HG03558 (cell line): ENCODE measurements around the gene CCL18.
"Not testable (repeated sequence)": the region's sequence is repeated elsewhere in the genome, so short reads cannot be mapped to it uniquely, and the experiment has no call there.

Experiments
- ATAC-seq: cut with Tn5 transposase; IDR thresholded peaks from one replicate; pipeline ENCODE4 v1.9.1; 2021; ENCODE audit warnings: moderate number of reproducible peaks; ENCODE audit not compliant: unreplicated experiment; ENCODE audit errors: extremely low read depth

CCL18 gene, protein sequence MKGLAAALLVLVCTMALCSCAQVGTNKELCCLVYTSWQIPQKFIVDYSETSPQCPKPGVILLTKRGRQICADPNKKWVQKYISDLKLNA

DNA sequence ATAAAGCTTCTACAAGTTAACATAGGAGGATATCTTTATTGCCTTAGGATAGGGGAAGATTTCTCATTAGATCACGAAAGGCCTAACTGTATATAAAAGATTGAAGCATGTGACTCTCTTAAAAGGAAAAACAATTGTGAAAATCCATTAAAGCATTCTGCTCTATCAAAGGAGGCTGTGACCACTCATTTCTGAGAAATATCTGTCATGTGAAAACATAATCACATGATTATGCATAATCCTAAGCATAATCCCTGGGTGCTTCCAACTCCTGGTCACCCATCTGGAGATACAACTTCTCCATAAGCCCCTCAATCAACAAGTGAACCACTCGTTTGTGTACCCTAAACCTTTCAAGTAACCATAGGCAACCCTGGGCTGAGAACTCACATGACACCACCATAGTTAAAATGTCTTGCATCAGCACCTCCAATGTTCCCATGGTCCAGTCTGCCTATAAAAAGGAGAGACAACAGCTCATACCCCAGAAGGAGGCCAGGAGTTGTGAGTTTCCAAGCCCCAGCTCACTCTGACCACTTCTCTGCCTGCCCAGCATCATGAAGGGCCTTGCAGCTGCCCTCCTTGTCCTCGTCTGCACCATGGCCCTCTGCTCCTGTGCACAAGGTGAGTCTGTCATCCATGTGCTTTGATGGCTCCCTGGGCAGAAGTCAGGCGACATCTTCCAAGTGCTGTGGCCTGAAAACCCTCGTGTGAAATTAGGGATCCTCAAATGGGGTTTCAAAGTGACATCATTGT is at the start of gene CCL18:
Gene CCL18 (plus strand): TSS at position 487 of the 756 bp plus-strand sequence. CDS start 71 bp downstream, at position 558.
- no peak for ATAC-seq

DNA sequence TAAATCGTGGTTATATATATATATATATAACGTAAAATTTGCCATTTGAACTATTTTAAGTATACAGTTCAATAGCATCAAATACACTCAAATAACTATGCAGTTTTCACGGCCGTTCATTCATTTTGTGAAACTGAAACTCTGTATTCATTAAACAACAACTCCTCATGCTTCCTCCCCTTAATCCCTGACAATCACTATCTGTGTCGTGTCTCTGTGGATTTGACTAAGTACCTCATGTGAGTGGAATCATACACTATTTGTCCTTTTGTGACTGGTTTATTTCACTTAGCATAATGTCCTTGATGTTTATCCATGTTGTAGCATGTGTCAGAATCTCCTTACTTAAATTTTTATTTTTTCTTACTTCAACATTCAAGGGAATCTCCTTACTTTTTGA is 49.1 kb upstream of the CCL18 start:
- no peak for ATAC-seq

DNA sequence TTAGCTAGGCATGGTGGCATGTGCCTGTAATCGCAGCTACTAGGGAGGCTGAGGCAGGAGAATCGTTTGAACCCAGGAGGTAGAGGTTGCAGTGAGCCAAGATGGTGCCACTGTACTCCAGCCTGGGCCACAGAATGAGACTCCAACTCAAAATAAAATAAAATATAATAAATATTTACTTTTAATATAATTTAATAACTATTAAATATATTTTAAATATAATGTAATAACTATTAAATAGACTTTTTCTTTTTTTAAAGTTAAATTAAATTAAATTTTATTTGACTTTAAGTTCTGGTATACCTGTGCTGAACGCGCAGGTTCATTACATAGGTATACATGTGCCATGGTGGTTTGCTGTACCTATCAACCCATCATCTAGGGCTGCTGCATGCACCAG is 48.2 kb upstream of the CCL18 start:
- not testable (repeated sequence) for ATAC-seq

DNA sequence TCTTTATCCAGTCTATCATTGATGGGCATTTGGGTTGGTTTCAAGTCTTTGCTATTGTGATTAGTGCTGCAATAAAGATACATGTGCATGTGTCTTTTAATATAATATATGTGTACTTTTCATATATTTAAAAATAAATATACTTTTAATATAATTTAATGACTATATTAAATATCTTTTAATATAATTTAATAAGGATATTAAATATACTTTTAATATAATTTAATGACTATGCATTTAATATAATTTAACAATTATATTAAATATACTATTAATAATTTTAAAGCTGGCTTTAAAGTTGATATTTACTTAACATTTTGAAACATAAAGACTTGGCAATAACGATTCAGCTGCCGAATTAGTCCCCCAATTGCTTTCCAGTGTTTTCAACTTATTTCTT is 47.5 kb upstream of the CCL18 start:
- no peak for ATAC-seq

GRCh38 chr17:36017799-36018198 is 46.3 kb upstream of the CCL18 start, which contains the start of gene CCL23:
Gene CCL23 (minus strand): TSS chr17:36017972. CDS start chr17:36017897, 75 bp downstream.
- no peak for ATAC-seq

- no peak for ATAC-seq
These were observed 44.6 kb upstream of the CCL18 start for GRCh38 chr17:36019423-36019822.

DNA sequence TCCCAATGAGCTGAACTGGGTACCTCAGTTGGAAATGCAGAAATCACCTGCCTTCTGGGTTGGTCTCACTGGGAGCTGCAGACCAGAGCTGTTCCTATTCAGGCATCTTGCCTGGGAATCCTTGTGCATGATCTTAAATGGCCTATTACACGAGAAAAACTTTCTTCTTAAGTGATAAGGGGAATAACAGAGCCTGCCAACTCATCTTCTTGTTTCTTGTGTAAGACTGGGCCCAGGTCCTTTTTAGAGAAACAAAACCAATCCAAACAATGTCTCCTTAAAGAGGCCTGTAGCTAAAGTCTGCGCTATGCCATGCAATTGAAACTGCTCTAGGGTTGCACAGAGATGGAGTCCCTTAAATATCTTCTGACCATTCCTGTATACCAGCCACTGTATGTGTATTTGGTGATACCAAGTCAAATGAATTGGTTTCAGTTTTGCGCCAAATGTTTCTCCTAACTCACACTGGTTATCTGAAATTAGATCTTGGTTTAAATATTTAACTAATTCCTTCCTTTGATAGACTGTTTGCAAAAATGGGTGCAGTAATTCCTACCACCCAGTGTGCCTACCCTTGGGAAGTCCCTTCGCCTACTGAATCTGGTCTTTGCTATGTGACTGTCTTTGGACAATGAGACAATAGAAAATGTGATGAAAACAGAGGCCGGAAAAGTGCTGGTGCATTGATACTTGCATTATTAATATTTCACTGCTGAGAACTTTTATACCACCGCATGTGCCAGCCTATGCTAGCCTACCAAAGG is 39.8 kb upstream of the CCL18 start:
- no peak for ATAC-seq

DNA sequence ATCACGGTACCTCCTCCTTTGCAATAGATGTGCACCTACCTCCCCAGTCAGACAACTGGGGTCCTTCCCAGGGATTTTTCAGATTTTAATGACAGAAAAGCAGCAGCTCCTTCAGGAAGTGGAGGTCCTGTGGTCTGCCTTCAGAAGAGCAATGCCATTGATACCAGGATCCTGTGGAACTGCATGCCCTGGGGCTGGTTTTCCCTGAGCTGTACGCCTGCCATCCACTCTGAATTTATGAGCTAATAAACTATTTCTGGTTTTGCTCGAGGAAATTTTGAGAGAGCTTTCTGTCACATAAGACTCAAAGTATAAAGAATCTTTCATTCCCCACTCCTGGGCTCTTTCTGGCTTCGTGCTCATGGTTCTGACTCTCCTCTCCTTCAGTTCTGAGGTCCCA is 36.3 kb upstream of the CCL18 start:
- ATAC-seq = no peak

DNA sequence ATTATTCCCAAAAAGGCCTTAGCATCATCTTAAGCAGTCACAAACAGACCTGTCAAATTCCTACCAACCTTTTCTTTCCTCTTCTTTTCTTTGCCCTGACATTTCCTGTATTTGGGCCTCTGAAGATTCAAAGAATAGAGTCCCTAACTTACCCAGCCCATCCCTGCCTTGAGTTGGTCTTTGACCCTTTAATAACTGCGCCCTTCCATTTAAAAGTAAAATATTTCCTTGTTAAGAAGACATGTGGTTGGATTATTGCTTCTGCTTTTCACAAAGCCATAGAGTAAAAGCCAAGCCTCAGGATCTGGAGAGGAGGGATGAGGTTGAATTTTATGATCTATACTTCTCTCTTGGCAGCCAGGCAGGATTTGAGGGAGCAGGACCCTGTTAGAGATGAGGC is 33.1 kb upstream of the CCL18 start:
- ATAC-seq = no peak

DNA sequence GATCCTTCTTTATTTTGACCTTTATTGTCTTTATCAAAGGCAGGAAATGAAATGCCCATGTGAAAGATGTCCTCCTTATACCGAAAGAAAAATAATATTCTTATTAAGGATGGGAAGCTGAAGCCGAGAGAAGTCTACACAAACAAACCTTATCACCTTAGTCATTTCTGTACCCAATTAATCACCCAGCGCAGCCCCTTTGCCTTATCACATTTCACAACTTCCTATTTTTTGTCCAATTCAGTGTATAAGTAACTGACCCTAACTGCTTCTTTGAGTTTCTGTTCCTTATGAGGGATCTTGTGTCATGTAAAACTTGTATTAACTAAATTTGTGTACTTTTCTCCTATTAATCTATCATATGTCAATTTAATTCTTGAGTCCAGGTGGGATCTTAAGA is 29.9 kb upstream of the CCL18 start:
- ATAC-seq = no peak

DNA sequence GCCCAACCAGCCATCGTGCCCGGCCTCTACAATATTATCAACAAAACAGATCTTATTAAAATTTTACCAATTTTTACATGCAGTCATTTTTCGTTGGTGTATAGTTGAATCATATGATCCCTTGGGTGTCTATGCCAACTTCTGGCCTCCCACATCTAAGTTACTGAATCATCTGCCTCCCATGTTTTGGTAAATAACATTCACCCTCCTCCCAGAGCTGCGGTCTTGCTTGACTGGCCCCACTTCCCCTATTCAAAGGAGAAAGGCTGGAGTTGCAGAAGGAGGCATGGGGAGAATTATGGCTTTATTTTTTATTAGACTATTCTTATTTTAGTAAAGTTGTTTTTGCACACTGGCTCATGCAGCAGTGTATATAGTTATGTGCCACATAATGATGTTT is 27.8 kb upstream of the CCL18 start:
- no peak for ATAC-seq

- no peak for ATAC-seq
These were observed 16.0 kb upstream of the CCL18 start for GRCh38 chr17:36048066-36048465.

GRCh38 chr17:36049643-36050042 is 14.4 kb upstream of the CCL18 start:
- no peak for ATAC-seq

- ATAC-seq = no peak
These were observed 8.9 kb upstream of the CCL18 start for GRCh38 chr17:36055171-36055570.

GRCh38 chr17:36055921-36056520 is 8.1 kb upstream of the CCL18 start:
- no peak for ATAC-seq

- ATAC-seq = no peak
These were observed 6.2 kb upstream of the CCL18 start for GRCh38 chr17:36057911-36058310.

GRCh38 chr17:36059406-36059805 is 4.7 kb upstream of the CCL18 start:
- no peak for ATAC-seq

DNA sequence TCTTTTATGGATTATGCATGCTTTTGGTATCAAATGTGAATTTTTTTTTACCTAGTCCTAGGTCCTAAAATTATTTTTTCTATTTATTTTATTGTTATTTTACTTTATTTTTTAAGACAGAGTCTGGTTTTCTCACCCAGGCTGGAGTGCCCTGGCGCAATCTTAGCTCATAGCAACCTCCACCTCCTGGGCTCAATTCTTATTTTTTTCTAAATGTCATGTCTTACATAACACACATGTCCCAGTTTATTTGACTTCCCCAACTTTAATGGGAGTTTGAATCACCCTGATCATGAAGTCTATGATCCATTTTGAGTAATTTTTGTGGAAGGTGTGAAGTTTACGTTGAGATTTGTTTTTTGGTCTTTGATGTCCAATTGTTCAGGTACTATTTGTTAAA is 3.3 kb upstream of the CCL18 start:
- ATAC-seq = no peak

DNA sequence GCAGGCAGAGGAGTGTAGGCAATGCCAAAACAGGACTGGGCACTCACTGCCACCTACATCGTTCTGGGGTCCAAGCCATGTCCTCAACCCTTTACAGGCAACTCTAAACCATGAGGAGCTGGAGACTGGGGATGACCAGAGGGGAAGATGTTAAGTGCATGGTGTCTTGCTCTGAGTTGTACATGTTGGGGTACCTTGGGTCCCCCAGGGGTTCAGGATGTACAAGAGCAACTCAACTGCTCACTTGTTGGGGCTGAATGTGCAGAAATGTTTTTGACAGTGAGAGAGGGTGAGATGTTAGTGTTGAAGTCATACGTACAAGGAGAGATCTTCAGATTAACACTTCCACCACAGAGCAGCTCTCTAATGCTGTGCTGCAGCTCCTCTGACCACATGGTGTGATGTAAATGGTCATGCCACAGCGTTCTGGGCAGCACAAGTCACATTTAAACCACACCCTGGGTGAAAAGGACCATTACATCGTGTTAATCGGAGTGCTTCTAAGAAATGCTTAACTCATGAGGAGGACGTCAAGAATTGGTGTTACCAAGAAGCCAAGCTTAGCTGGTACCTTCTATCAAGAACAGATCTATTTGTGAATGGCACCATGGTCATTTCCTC is 2.4 kb downstream of the CCL18 start:
- ATAC-seq = no peak

DNA sequence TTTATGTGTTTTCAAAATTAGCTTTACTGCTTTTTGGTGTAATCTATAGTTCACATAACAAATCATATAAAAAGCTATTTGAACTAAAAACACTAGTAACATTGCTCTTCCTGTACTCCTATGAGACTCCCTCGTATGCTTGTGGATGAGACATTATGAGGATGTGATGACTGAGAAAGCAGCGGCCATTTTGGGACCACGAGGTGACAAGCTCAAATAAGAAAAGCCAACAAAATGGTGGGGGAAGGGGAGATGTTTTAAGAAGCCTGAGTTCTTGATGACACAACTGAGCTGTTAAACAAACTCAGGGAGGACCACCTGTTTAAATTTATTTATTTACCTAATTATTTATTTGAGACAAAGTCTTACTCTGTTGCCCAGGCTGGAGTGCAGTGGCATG is 4.5 kb downstream of the CCL18 start:
- no peak for ATAC-seq

DNA sequence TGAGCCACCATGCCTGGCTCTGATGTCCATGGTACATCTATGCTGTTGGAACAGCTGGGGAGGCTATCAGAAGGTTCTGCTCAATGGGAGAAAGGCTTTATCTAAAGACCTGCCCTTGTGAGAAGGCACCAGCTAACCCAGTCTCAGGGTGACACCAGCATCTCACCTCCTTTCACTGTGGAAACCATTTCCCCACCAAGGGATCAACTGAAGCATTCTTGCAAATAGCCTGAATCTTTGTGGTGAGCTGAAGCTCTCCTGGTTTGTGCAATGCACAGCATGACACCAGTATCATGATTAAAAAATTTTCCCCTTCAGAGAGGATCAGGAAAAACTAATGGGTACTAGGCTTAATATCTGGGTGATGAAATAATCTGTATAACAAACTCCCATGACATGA is 5.1 kb downstream of the CCL18 start:
- ATAC-seq = no peak
